Trophoblast cell (in vitro differentiated cells and primary cell): Measurements from ENCODE around the gene C1QC.

ENCODE experiments used
- DNase-seq, 2 donors: peaks; one replicate each; pipeline ENCODE4 v3.0.0-alpha.2; 2016
- H2AFZ ChIP-seq: 2 replicates; pipeline ENCODE4 v1.6.1; 2013; ENCODE audit warnings: low read length, moderate library complexity, mild to moderate bottlenecking; ENCODE audit not compliant: insufficient read depth, poor library complexity
- H2AK5ac ChIP-seq: 2 replicates; pipeline ENCODE4 v1.6.1; 2013; ENCODE audit warnings: mild to moderate bottlenecking, low read length
- H2BK120ac ChIP-seq: 2 replicates; pipeline ENCODE4 v1.6.1; 2013; ENCODE audit warnings: low read length, mild to moderate bottlenecking, moderate library complexity; ENCODE audit not compliant: insufficient read depth, poor library complexity
- H2BK12ac ChIP-seq: 2 replicates; pipeline ENCODE4 v1.6.1; 2013; ENCODE audit warnings: mild to moderate bottlenecking, low read length, moderate library complexity
- H2BK5ac ChIP-seq: 2 replicates; pipeline ENCODE4 v1.6.1; 2013; ENCODE audit warnings: low read length, low read depth, moderate library complexity, mild to moderate bottlenecking; ENCODE audit not compliant: poor library complexity
- H3K14ac ChIP-seq: 2 replicates; pipeline ENCODE4 v1.6.1; 2013; ENCODE audit warnings: mild to moderate bottlenecking, low read length
- H3K18ac ChIP-seq: 2 replicates; pipeline ENCODE4 v1.6.1; 2013; ENCODE audit warnings: mild to moderate bottlenecking, low read length
- H3K23ac ChIP-seq: 2 replicates; pipeline ENCODE4 v1.6.1; 2013; ENCODE audit warnings: low read length
- H3K27ac ChIP-seq: 2 replicates; pipeline ENCODE4 v1.5.1; 2013; ENCODE audit warnings: low read depth, mild to moderate bottlenecking, inconsistent platforms, low read length, moderate library complexity
- H3K27me3 ChIP-seq: 2 replicates; pipeline ENCODE4 v1.6.1; 2013; ENCODE audit warnings: inconsistent platforms, mild to moderate bottlenecking, low read length, moderate library complexity; ENCODE audit not compliant: insufficient read depth
- H3K36me3 ChIP-seq, 2 experiments: 1 replicate in 1 of 2; 2 replicates in 1 of 2; pipeline ENCODE4 v1.6.1; 2013; ENCODE audit warnings: low read length in 2 of 2, mild to moderate bottlenecking in 2 of 2, moderate library complexity in 1 of 2; ENCODE audit not compliant: insufficient read depth in 2 of 2, control insufficient read depth in 1 of 2
- H3K4ac ChIP-seq: 2 replicates; pipeline ENCODE4 v1.6.1; 2013; ENCODE audit warnings: low read depth, mild to moderate bottlenecking, low read length, moderate library complexity
- H3K4me1 ChIP-seq, 2 experiments: 1 replicate in 1 of 2; 2 replicates in 1 of 2; pipeline ENCODE4 v1.6.1; 2013; ENCODE audit warnings: low read length in 2 of 2, mild to moderate bottlenecking in 2 of 2, moderate library complexity in 1 of 2; ENCODE audit not compliant: insufficient read depth in 2 of 2, control insufficient read depth in 1 of 2
- H3K4me2 ChIP-seq: 2 replicates; pipeline ENCODE4 v1.6.1; 2013; ENCODE audit warnings: inconsistent platforms, mild to moderate bottlenecking, low read length, moderate library complexity
- H3K4me3 ChIP-seq: 2 replicates; pipeline ENCODE4 v1.5.1; 2013; ENCODE audit warnings: mild to moderate bottlenecking, low read depth, low read length, inconsistent platforms
- H3K79me1 ChIP-seq: one replicate; pipeline ENCODE4 v1.6.1; 2013; ENCODE audit warnings: low read length
- H3K79me2 ChIP-seq: 2 replicates; pipeline ENCODE4 v1.6.1; 2013; ENCODE audit warnings: low read length, mild to moderate bottlenecking; ENCODE audit not compliant: control insufficient read depth, insufficient read depth, poor library complexity
- H3K9ac ChIP-seq: 2 replicates; pipeline ENCODE4 v1.6.1; 2013; ENCODE audit warnings: mild to moderate bottlenecking, low read length
- H3K9me3 ChIP-seq: 2 replicates; pipeline ENCODE4 v1.6.1; 2013; ENCODE audit warnings: low read depth, mild to moderate bottlenecking, control low read depth, inconsistent platforms, low read length; ENCODE audit not compliant: insufficient read depth
- H4K12ac ChIP-seq: 2 replicates; pipeline ENCODE4 v1.6.1; 2013; ENCODE audit warnings: low read depth, mild to moderate bottlenecking, low read length, moderate library complexity
- H4K8ac ChIP-seq: 2 replicates; pipeline ENCODE4 v1.6.1; 2013; ENCODE audit warnings: low read depth, mild to moderate bottlenecking, low read length, moderate library complexity
- H4K91ac ChIP-seq: one replicate; pipeline ENCODE4 v1.6.1; 2013; ENCODE audit warnings: low read depth, mild to moderate bottlenecking, low read length, moderate library complexity
- whole genome bisulfite sequencing: extraction: QIAGEN DNeasy Blood & Tissue Kit; methylation state at CpG from one replicate; pipeline ENCODE4 v1.1.7; 2013; ENCODE audit warnings: missing lambda C conversion rate; ENCODE audit not compliant: insufficient read length, insufficient coverage; ENCODE audit errors: extremely low coverage; 5-methylcytosine and 5-hydroxymethylcytosine counted together

C1QC gene

DNA sequence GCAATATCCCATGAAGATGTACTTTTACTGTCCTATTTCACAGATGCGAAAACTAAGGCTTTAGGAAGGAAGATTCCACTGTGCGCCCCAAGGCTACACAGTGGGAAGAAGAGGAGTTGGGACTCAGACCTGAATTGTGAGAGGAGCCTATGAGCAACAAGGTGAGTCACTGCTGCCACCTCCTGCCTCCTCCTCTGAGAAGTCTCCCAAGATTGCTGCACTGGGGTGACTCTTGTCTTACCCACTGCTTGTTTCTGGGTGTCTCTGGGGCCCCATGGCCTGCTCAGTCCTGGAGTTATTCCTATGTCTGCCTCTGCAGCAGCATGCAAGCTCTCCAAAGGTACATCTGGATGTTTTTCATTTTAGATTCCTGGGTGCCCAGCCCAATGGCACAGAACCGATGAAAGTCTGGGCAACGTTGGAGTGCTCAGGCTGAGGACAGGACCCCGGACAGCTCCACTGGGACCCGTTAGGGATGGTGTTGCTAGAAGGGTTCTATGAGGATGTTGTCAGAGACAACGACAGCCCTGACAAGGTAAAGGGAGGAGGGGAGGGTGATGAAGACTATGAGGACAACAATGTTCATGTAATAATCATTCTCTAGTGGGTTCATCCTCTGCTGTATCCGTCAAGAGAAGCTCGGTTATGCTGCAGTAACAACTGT, 18.0 kb upstream of the C1QC start:
- Histone ChIP-seq H3K4ac (no peak overlapping the region), H3K27ac (no peak overlapping the region), H4K8ac (no peak overlapping the region), H2BK5ac (no peak overlapping the region), H3K36me3 (no peaks in the 10 kb centered on the region), H3K4me3 (no peak overlapping the region), H2BK12ac (no peak overlapping the region), H2AK5ac (no peak overlapping the region), H4K12ac (no peak overlapping the region), H3K14ac (no peak overlapping the region), H3K27me3 (no peaks in the 10 kb centered on the region), H3K9me3 (no peaks in the 10 kb centered on the region), H3K9ac (no peak overlapping the region), H3K4me2 (no peak overlapping the region), H3K79me2 (no peaks in the 10 kb centered on the region), H2AFZ (no peak overlapping the region), H3K18ac (no peak overlapping the region), H4K91ac (no peak overlapping the region), H2BK120ac (no peak overlapping the region), H3K79me1 (no peaks in the 10 kb centered on the region), H3K4me1 (no peaks in the 10 kb centered on the region), H3K23ac (no peak overlapping the region)
- whole genome bisulfite sequencing = no CpG with 5 or more reads among the region's 9 CpGs
- DNase-seq = no peak

- no peak overlapping the region for H4K8ac ChIP-seq
- WGBS = no CpG with 5 or more reads among the region's 20 CpGs
- no peaks in the 10 kb centered on the region for H3K4me1 ChIP-seq
- H3K9me3 ChIP-seq = no peaks in the 10 kb centered on the region
- H3K79me2 ChIP-seq = no peaks in the 10 kb centered on the region
- H2BK12ac ChIP-seq = no peak overlapping the region
- H2BK5ac ChIP-seq = no peak overlapping the region
- H3K36me3 ChIP-seq = no peaks in the 10 kb centered on the region
- no peak for DNase-seq
- no peak overlapping the region for H3K18ac ChIP-seq
- no peak overlapping the region for H2AK5ac ChIP-seq
- no peaks in the 10 kb centered on the region for H3K79me1 ChIP-seq
- no peak overlapping the region for H4K12ac ChIP-seq
- H2AFZ ChIP-seq = no peak overlapping the region
- H3K27me3 ChIP-seq = no peaks in the 10 kb centered on the region
- H3K4me3 ChIP-seq = no peak overlapping the region
- no peak overlapping the region for H3K4me2 ChIP-seq
- H3K23ac ChIP-seq = no peak overlapping the region
- H2BK120ac ChIP-seq = no peak overlapping the region
- no peak overlapping the region for H3K27ac ChIP-seq
- H3K4ac ChIP-seq = no peak overlapping the region
- no peak overlapping the region for H3K14ac ChIP-seq
- no peak overlapping the region for H3K9ac ChIP-seq
- no peak overlapping the region for H4K91ac ChIP-seq
These were observed 16.9 kb upstream of the C1QC start for GRCh38 chr1:22626237-22627157.

GRCh38 chr1:22627331-22627730, 16.1 kb upstream of the C1QC start:
- Histone ChIP-seq H3K14ac (no peak overlapping the region), H2AK5ac (no peak overlapping the region), H2BK120ac (no peak overlapping the region), H4K12ac (no peak overlapping the region), H3K36me3 (no peaks in the 10 kb centered on the region), H2BK12ac (no peak overlapping the region), H3K4me3 (no peak overlapping the region), H3K79me2 (no peaks in the 10 kb centered on the region), H4K8ac (no peak overlapping the region), H2BK5ac (no peak overlapping the region), H3K18ac (no peak overlapping the region), H2AFZ (no peak overlapping the region), H4K91ac (no peak overlapping the region), H3K9me3 (no peaks in the 10 kb centered on the region), H3K27ac (no peak overlapping the region), H3K27me3 (no peaks in the 10 kb centered on the region), H3K4ac (no peak overlapping the region), H3K4me2 (no peak overlapping the region), H3K23ac (no peak overlapping the region), H3K79me1 (no peaks in the 10 kb centered on the region), H3K9ac (no peak overlapping the region), H3K4me1 (no peaks in the 10 kb centered on the region)
- DNase-seq = no peak
- no CpG with 5 or more reads among the region's 5 CpGs for WGBS

DNA sequence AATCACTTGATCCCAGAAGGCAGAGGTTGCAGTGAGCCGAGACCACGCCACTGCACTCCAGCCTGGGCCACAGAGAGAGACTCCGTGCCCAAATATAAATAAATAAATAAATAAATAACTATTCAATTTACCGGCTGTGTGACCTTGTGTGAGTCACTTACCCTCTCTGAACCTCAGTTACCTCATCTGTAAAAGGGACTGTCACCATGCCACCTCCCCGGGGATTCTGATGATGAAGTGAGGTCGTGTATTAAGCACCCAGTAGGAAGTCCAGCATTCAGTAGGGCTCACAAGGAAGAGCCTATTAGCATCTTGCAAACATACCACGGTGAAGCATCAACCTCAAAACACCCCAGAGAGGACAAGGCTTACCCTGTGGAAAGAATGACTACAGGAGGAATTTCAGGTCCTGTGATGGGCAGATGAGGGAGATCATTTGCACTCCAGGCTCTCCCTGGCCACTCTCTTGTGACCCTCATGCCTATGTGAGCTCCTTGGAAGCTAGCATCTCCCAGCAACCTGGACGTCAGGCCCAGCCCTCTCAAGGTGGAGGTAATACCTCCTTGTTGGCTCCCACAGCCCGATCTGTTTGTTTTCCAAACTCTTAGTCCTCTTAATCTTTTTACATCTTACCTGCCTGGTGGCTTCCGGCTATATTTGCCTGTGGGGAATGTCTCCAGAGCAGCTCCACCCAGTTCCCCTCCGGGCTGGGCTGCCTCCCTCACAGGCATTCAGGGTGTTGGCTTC, 14.6 kb upstream of the C1QC start:
- Histone ChIP-seq H2BK5ac (no peak overlapping the region), H4K91ac (no peak overlapping the region), H3K79me1 (no peaks in the 10 kb centered on the region), H2BK12ac (no peak overlapping the region), H3K23ac (no peak overlapping the region), H3K4me1 (no peaks in the 10 kb centered on the region), H3K9me3 (no peaks in the 10 kb centered on the region), H3K36me3 (no peaks in the 10 kb centered on the region), H3K27me3 (no peaks in the 10 kb centered on the region), H4K8ac (no peak overlapping the region), H3K18ac (no peak overlapping the region), H4K12ac (no peak overlapping the region), H3K4me3 (no peak overlapping the region), H3K4me2 (no peak overlapping the region), H2AK5ac (no peak overlapping the region), H3K14ac (no peak overlapping the region), H3K27ac (no peak overlapping the region), H3K4ac (no peak overlapping the region), H2AFZ (no peak overlapping the region), H3K79me2 (no peaks in the 10 kb centered on the region), H3K9ac (no peak overlapping the region), H2BK120ac (no peak overlapping the region)
- WGBS = no CpG with 5 or more reads among the region's 11 CpGs
- DNase-seq = peak; percentile 19 to 59
